Calu3 (cell line): Measurements from ENCODE around the gene LRRFIP1. TPM values are rescaled to one million over a fixed set of nuclear protein-coding genes. Genes with fewer than 3 reads are reported as not detected.

Source experiments
- BruUV-seq: library from RNA; stranded (reverse); fragments of 400-500 nt; replicated peaks from 2 replicates; lab custom pipeline; 2021; lab: Mats Ljungman, UMichigan
- CTCF ChIA-PET: fragments of 300-600 bp; sonication (Branson Sonifier 250); formaldehyde crosslinking; loops from one replicate; lab custom pipeline; 2022; ENCODE audit warnings: antibody characterized with exemption; lab: Charles Lee
- DNase-seq: peaks from one replicate; pipeline ENCODE4 v3.0.0; 2022
- H3K27ac Mint-ChIP-seq: one replicate; pipeline ENCODE4 v1.8.0; 2022; ENCODE audit warnings: mixed read lengths; ENCODE audit not compliant: unreplicated experiment
- H3K27me3 Mint-ChIP-seq: one replicate; pipeline ENCODE4 v1.8.0; 2022; ENCODE audit warnings: mixed read lengths; ENCODE audit not compliant: unreplicated experiment
- H3K36me3 Mint-ChIP-seq: one replicate; pipeline ENCODE4 v1.8.0; 2022; ENCODE audit warnings: mild to moderate bottlenecking, moderate library complexity, mixed read lengths; ENCODE audit not compliant: insufficient read depth, unreplicated experiment
- H3K4me1 Mint-ChIP-seq: one replicate; pipeline ENCODE4 v1.8.0; 2022; ENCODE audit warnings: mild to moderate bottlenecking, low read depth, mixed read lengths; ENCODE audit not compliant: unreplicated experiment
- H3K4me3 Mint-ChIP-seq: one replicate; pipeline ENCODE4 v1.8.0; 2022; ENCODE audit warnings: mild to moderate bottlenecking, low read depth, moderate library complexity, mixed read lengths; ENCODE audit not compliant: unreplicated experiment
- H3K9me3 Mint-ChIP-seq: one replicate; pipeline ENCODE4 v1.8.0; 2022; ENCODE audit warnings: low read depth, mixed read lengths; ENCODE audit not compliant: unreplicated experiment
- CTCF ChIP-seq: fragments of 200-600 bp; IDR thresholded peaks from one replicate; pipeline ENCODE4 v1.8.0; 2022; ENCODE audit warnings: antibody characterized with exemption; ENCODE audit not compliant: unreplicated experiment
- intact Hi-C: fragments of 100-400 bp; cut with micrococcal nuclease; formaldehyde crosslinking; loops from one replicate; pipeline ENCODE4 v1.10.0; 2022; ENCODE audit not compliant: unreplicated experiment
- total RNA-seq: library from RNA; stranded (reverse); gene quantifications from 2 replicates; pipeline ENCODE4 v1.2.3, GENCODE V29; 2022

The LRRFIP1 gene
- total RNA-seq, 1 experiment from 2014 or later: 161 TPM

- H3K36me3 Mint-ChIP-seq: peaks cover 5% of the 10 kb centered on the region
- H3K4me1 Mint-ChIP-seq: peaks cover 4% of the 10 kb centered on the region
- TF ChIP-seq CTCF: no peak
- BruUV-seq: no TSS peak
- DNase-seq: no peak
- CTCF ChIA-PET: interaction anchor here (0.9 kb wide), 1 partner anchor 193 kb away, joined by 3 read pairs; no protein-coding TSS in a partner anchor
- no peaks in the 10 kb centered on the region for H3K9me3 Mint-ChIP-seq
- intact Hi-C loops: no loop called here
- H3K4me3 Mint-ChIP-seq: no peak overlapping the region
- H3K27ac Mint-ChIP-seq: no peak overlapping the region
- H3K27me3 Mint-ChIP-seq: no peaks in the 10 kb centered on the region
Measured at GRCh38 chr2:237581751-237582746, 45.3 kb upstream of the LRRFIP1 start.

- no peak for TF ChIP-seq CTCF
- intact Hi-C loops: no loop called here
- DNase-seq: no peak
- Mint-ChIP-seq H3K27me3 (no peaks in the 10 kb centered on the region), H3K27ac (no peak overlapping the region), H3K36me3 (no peaks in the 10 kb centered on the region), H3K4me3 (no peak overlapping the region), H3K9me3 (no peaks in the 10 kb centered on the region), H3K4me1 (peaks cover 11% of the 10 kb centered on the region)
- CTCF ChIA-PET: interaction anchor here (0.8 kb wide), 1 partner anchor 19 kb away, joined by 4 read pairs; no protein-coding TSS in a partner anchor
- no TSS peak for BruUV-seq
Measured at GRCh38 chr2:237583385-237584295, 43.7 kb upstream of the LRRFIP1 start.

DNA sequence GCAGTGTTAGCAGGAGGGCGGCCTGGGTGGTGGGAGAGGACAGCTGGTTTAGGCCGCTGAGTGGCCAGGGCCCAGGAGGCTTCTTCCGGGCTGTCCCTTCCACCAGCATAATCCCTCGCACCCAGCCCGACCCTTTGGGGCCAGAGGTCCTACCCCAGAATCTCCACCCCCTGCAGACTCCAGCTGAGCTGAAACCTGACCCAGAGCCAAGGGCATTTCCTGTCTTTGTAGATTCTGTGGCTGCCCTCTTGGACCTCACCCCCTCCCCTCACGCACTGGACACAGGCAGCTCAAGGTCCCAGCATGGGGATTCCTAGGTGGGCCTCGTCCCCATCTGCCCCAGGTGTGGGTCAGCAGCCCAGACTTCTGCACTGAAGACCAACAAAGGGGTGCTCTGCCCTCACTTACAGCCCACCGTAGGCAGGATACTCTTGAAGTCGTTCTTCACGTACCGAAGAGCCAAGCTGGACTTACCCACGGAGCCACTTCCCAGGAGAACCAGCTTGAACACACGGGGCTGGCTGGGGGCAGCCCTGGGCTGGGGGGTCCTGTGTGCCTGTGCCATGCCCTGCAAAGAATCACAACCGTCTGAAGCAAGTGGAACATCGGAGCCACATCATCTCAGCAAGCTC is 41.7 kb upstream of the LRRFIP1 start:
- no peak for DNase-seq
- H3K27ac Mint-ChIP-seq: no peak overlapping the region
- H3K36me3 Mint-ChIP-seq: peaks cover 14% of the 10 kb centered on the region
- peaks cover 11% of the 10 kb centered on the region for H3K4me1 Mint-ChIP-seq
- no TSS peak for BruUV-seq
- no peak for TF ChIP-seq CTCF
- no peaks in the 10 kb centered on the region for H3K27me3 Mint-ChIP-seq
- CTCF ChIA-PET: no interaction called here
- intact Hi-C loops: no loop called here
- H3K4me3 Mint-ChIP-seq: no peak overlapping the region
- no peaks in the 10 kb centered on the region for H3K9me3 Mint-ChIP-seq
